Esophagus squamous epithelium (tissue), 4 donors: ENCODE measurements around the gene FRMD4A.

Experiments used
- POLR2A ChIP-seq, 4 donors: fragments of 450-650 bp; IDR thresholded peaks; one replicate each; pipeline ENCODE4 v1.6.1; 2017; ENCODE audit warnings: antibody characterized with exemption in 4 of 4, mild to moderate bottlenecking in 4 of 4, moderate library complexity in 3 of 4
- TF ChIP-seq, protein P1 (sequence below), 6 experiments: fragments of 450-650 bp in 4 of 6; fragments of 200-600 bp in 2 of 6; sonication (generic) in 2 of 6; IDR thresholded peaks; one replicate each; pipeline ENCODE4 v1.5.1; 2016 to 2019; ENCODE audit warnings: antibody characterized with exemption in 6 of 6, mild to moderate bottlenecking in 4 of 6, moderate library complexity in 4 of 6

DNA sequence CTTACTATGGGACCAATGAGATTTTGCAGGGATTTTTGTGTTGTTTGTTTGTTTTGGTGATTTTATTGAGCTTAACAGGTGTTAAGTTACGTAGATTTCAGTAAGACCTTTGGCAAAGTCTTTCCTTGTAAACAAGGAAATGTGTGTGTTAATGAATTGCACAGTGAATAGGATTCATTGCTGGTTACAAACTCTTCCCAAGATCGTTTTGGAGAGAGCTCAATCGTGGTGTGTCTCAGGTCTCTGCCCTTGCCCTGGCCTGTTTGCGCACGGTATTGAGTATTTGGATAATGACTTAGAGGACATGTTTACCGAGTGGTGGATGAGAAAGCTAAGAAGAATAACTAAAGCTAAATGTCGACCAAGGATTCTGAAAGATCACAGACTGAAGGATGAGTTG lies 702.1 kb downstream of the FRMD4A start:
- TF ChIP-seq, protein P1, sequence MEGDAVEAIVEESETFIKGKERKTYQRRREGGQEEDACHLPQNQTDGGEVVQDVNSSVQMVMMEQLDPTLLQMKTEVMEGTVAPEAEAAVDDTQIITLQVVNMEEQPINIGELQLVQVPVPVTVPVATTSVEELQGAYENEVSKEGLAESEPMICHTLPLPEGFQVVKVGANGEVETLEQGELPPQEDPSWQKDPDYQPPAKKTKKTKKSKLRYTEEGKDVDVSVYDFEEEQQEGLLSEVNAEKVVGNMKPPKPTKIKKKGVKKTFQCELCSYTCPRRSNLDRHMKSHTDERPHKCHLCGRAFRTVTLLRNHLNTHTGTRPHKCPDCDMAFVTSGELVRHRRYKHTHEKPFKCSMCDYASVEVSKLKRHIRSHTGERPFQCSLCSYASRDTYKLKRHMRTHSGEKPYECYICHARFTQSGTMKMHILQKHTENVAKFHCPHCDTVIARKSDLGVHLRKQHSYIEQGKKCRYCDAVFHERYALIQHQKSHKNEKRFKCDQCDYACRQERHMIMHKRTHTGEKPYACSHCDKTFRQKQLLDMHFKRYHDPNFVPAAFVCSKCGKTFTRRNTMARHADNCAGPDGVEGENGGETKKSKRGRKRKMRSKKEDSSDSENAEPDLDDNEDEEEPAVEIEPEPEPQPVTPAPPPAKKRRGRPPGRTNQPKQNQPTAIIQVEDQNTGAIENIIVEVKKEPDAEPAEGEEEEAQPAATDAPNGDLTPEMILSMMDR (IDR thresholded peaks at IDR 0.05), result no peak
- TF ChIP-seq POLR2A (IDR thresholded peaks at IDR 0.05), result no peak
